Placental epithelial cell (primary cell): Measurements from ENCODE around the gene FOLR2. TPM values are rescaled to one million over a fixed set of nuclear protein-coding genes. Genes with fewer than 3 reads are reported as not detected.

Experiments used
- total RNA-seq: library from RNA; depleted of rRNA; stranded (reverse); fragments of >200 nt; gene quantifications from 2 replicates; pipeline ENCODE4 v1.2.3, GENCODE V29; 2012

Gene FOLR2
- not detected in 2 replicates for total RNA-seq

GRCh38 chr11:72216638-72217037 lies at the start of gene FOLR2:
TSS of gene FOLR2 (plus strand) at chr11:72216794. CDS start at chr11:72218585, 1,791 bp downstream.

DNA sequence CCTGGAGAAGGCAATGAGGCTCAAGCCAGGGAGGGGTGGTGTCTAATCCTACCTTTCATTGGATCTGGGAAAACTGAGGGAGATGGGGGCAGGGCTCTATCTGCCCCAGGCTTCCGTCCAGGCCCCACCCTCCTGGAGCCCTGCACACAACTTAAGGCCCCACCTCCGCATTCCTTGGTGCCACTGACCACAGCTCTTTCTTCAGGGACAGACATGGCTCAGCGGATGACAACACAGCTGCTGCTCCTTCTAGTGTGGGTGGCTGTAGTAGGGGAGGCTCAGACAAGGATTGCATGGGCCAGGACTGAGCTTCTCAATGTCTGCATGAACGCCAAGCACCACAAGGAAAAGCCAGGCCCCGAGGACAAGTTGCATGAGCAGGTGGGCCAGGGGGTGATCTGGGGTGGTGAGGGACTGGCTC lies 24.6 kb upstream of the FOLR2 start, which contains the start of gene FOLR1:
TSS of gene FOLR1 (plus strand) at position 180 of the 421 bp plus-strand sequence. CDS start at position 214, 34 bp downstream.

GRCh38 chr11:72224564-72225410 lies 8.2 kb downstream of the FOLR2 start, which contains the start of gene INPPL1:
TSS of gene INPPL1 (plus strand) at chr11:72224767. CDS start at chr11:72224985, 218 bp downstream.

GRCh38 chr11:72244060-72244360 lies 27.4 kb downstream of the FOLR2 start, which contains the start of gene PHOX2A:
TSS of gene PHOX2A (minus strand) at chr11:72244176. CDS start at chr11:72244004, 172 bp downstream.

Other genes starting within 250 kb of the FOLR2 start
- 6.3 and 7.9 TPM in 2 replicates for gene IL18BP, start 217.9 kb upstream of the FOLR2 start, total RNA-seq
- 212 and 227 TPM in 2 replicates for gene NUMA1, start 136.3 kb upstream of the FOLR2 start, total RNA-seq
- 11.2 and 12.2 TPM in 2 replicates for gene LRRC51, start 135.9 kb upstream of the FOLR2 start, total RNA-seq
- gene LAMTOR1, start 113.5 kb upstream of the FOLR2 start, total RNA-seq, result 80.9 and 136 TPM in 2 replicates
- not detected in 2 replicates for gene TOMT, start 110.9 kb upstream of the FOLR2 start, total RNA-seq
- gene ANAPC15, start 104.1 kb upstream of the FOLR2 start, total RNA-seq, result 30.6 and 39.8 TPM in 2 replicates
- gene FOLR3, start 81.1 kb upstream of the FOLR2 start, total RNA-seq, result 2.3 and 2.4 TPM in 2 replicates
- gene FOLR1, start 24.7 kb upstream of the FOLR2 start, total RNA-seq, result 5.9 and 7.1 TPM in 2 replicates
- gene INPPL1, start 8.0 kb downstream of the FOLR2 start, total RNA-seq, result 222 and 289 TPM in 2 replicates
- 0.39 TPM in 1 of 2 replicates, not detected in the other for gene PHOX2A, start 27.4 kb downstream of the FOLR2 start, total RNA-seq
- gene CLPB, start 217.7 kb downstream of the FOLR2 start, total RNA-seq, result 53.0 and 82.3 TPM in 2 replicates